Measurements from ENCODE around the gene SYNGR2.

The SYNGR2 gene

DNA sequence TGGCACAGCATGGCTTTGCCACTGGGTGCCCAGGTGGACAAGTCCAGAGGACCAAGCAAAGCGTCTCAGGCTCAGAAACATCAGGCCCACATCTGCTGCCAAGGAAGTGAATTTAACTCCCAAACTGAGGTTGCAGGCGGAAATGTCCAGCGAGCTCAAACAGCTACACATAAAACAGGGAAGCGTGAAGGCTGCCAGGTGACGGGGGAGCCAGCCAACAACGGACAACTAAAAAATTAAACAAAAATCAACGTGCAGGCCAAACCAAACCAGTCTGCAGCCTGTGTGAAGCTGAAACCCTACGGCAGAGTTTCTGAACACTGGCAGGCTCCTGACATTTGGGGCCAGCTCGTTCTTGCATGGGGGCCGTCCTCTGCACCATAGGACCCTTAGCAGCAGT is 16.0 kb downstream of the SYNGR2 start:
- H3K4me1 ChIP-seq (ENCODE audit: control insufficient read depth, insufficient read depth, low read length, poor library complexity, severe bottlenecking): no peaks in the 10 kb centered on the region
- H3K27ac ChIP-seq (ENCODE audit: insufficient read depth, low read length, poor library complexity, severe bottlenecking): no peak overlapping the region
- DNase-seq: no peak
- H3K4me3 ChIP-seq (ENCODE audit: insufficient read depth, low read depth, low read length, poor library complexity, severe bottlenecking): no peak overlapping the region
- H3K9me3 ChIP-seq (ENCODE audit: control insufficient read depth, low read length): no peaks in the 10 kb centered on the region
- no peaks in the 10 kb centered on the region for H3K27me3 ChIP-seq (replicated peaks; ENCODE audit: control insufficient read depth, insufficient read depth, low read length, poor library complexity, severe bottlenecking)
- no peaks in the 10 kb centered on the region for H3K36me3 ChIP-seq (ENCODE audit: control insufficient read depth, insufficient read depth, low read length)

DNA sequence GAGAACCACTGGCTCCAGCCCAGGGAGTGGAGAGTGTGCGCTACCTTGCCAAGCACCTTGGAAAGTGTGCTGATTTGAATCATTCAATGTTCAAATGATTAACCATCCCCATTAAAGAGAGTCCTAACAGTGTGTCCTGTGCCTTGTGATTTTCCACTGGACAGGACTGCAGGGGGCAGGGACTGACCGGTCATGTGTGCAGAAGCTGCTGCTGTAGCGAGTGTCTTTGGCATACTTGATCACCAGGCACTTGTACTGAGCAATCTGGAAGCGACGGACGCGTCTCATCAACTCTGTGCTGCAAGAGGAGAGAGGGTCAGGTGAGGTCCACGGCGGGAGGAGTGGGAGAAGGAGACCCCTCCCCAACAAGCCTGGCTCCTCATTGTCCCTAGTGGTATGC is 16.5 kb downstream of the SYNGR2 start:
- DNase-seq: no peak
- Histone ChIP-seq H3K9me3 (ENCODE audit: control insufficient read depth, low read length) (no peaks in the 10 kb centered on the region), H3K27ac (ENCODE audit: insufficient read depth, low read length, poor library complexity, severe bottlenecking) (no peak overlapping the region), H3K4me3 (ENCODE audit: insufficient read depth, low read depth, low read length, poor library complexity, severe bottlenecking) (no peak overlapping the region), H3K27me3 (replicated peaks; ENCODE audit: control insufficient read depth, insufficient read depth, low read length, poor library complexity, severe bottlenecking) (no peaks in the 10 kb centered on the region), H3K4me1 (ENCODE audit: control insufficient read depth, insufficient read depth, low read length, poor library complexity, severe bottlenecking) (no peaks in the 10 kb centered on the region), H3K36me3 (ENCODE audit: control insufficient read depth, insufficient read depth, low read length) (no peaks in the 10 kb centered on the region)

DNA sequence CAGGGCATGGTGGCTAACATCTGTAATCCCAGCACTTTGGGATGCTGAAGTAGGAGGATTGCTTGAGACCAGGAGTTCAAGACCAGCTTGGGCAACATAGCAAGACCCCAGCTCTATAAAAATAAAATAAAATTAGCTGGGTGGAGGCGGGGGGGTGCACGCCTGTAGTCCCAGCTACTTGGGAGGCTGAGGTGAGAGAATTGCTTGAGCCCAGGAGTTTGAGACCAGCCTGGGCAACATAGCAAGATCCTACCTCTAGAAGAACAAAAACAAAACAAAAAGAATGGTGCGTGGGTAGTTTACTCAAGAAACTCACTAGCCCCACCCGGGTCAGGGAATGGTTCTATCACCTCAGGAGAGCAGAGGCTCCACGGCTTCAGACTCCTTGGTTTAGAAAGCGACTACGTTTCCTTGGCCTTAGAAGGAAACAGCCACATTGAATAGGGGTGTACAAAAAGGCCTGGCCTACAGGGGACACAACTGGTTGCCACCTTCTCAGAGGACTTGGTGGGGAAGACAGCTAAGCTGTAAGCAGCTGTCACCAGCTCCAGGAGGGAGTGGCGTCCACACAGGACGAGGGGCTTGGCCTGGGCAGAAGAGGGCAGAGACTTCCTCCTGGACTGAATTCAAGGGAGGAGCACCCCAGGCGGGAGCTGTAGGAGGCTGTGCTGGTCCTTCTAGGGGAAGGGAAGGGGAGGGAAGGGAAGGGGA is 17.8 kb downstream of the SYNGR2 start:
- H3K36me3 ChIP-seq (ENCODE audit: control insufficient read depth, insufficient read depth, low read length): no peaks in the 10 kb centered on the region
- H3K4me3 ChIP-seq (ENCODE audit: insufficient read depth, low read depth, low read length, poor library complexity, severe bottlenecking): no peak overlapping the region
- no peak for DNase-seq

DNA sequence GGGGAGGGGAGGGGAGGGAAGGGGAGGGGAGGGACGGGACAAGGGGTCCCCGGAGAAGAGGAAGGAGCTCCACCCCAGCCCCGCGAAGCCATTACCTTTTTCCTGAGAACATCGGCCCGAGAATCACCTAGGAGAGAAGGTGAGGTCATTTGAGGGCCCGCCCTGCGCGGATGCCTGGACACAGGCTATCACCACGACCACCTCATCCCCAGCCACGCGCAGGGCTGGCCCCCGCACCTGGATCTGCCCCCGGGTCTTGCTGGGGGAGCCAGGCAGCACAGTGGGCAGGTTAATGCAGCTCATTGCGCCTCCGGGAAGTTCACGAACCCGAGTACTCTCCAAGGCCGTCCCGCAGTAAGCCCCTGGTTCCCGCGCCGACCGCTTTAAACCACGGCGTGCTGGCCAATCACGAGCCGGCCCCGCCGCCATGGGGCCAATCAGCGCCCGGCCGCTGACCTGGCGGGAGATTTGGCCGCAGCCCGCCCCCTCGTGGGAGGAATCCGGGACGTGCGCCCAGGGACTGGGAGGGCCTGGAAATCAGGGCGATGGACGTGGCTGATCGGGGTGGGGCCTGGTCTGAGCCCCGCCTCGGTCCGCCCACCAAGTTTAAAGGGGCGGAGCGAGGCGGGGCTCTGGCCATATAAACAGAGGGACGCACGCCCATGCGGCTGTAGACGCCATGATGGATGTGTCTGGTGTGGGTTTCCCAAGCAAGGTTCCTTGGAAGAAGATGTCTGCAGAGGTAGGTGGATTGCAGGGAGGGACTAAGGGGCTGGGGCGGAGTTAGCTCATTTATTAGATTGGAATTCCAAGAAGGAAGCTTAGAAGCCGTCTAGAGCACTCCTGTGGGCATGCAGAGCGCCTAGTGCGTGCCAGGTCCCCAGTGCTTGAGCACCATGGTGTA is 18.6 kb downstream of the SYNGR2 start, which contains the start of the genes AFMID and TK1:
Gene AFMID, plus strand, starts transcription at position 671 of the 904 bp plus-strand sequence. Its CDS starts 9 bp downstream, at position 680.
Gene TK1, minus strand, starts transcription at position 361 of the 904 bp plus-strand sequence. Its CDS starts 58 bp downstream, at position 303.
- Histone ChIP-seq H3K27me3 (replicated peaks; ENCODE audit: control insufficient read depth, insufficient read depth, low read length, poor library complexity, severe bottlenecking) (no peaks in the 10 kb centered on the region), H3K4me3 (ENCODE audit: insufficient read depth, low read depth, low read length, poor library complexity, severe bottlenecking) (peak within 1 kb of the TSS; percentile 48), H3K9me3 (ENCODE audit: control insufficient read depth, low read length) (no peaks in the 10 kb centered on the region), H3K36me3 (ENCODE audit: control insufficient read depth, insufficient read depth, low read length) (no peaks in the 10 kb centered on the region), H3K27ac (ENCODE audit: insufficient read depth, low read length, poor library complexity, severe bottlenecking) (no peak within 1 kb of the TSS), H3K4me1 (ENCODE audit: control insufficient read depth, insufficient read depth, low read length, poor library complexity, severe bottlenecking) (no peaks in the 10 kb centered on the region)
- peak; percentile 71 to 80 (median 73) for DNase-seq

More for the DNA sequence above, 17.8 kb downstream of the SYNGR2 start:
- Histone ChIP-seq H3K27me3 (replicated peaks; ENCODE audit: control insufficient read depth, insufficient read depth, low read length, poor library complexity, severe bottlenecking) (no peaks in the 10 kb centered on the region), H3K27ac (ENCODE audit: insufficient read depth, low read length, poor library complexity, severe bottlenecking) (no peak overlapping the region), H3K4me1 (ENCODE audit: control insufficient read depth, insufficient read depth, low read length, poor library complexity, severe bottlenecking) (no peaks in the 10 kb centered on the region), H3K9me3 (ENCODE audit: control insufficient read depth, low read length) (no peaks in the 10 kb centered on the region)

DNA sequence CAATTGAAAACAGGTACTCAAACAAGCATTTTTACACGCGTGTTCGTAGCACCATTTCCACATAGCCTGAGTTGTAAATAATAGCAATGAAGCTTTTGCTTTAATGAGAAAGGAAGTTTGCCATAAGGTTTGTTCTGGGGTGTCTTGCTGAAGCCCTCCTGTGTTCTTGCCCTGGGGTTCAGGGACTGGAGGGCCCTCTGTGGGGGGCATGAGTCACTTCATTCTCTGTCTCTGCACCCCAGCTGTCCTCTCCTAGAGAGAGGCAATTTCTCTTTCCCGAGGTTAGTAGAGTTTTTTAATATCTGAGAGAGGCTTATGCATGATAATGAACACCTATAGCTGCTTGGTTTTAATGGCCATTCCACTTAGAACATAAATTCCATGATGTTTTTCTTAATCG is 28.3 kb downstream of the SYNGR2 start:
- no peaks in the 10 kb centered on the region for H3K9me3 ChIP-seq (ENCODE audit: control insufficient read depth, low read length)
- H3K27me3 ChIP-seq (replicated peaks; ENCODE audit: control insufficient read depth, insufficient read depth, low read length, poor library complexity, severe bottlenecking): no peaks in the 10 kb centered on the region
- no peak overlapping the region for H3K4me3 ChIP-seq (ENCODE audit: insufficient read depth, low read depth, low read length, poor library complexity, severe bottlenecking)
- H3K4me1 ChIP-seq (ENCODE audit: control insufficient read depth, insufficient read depth, low read length, poor library complexity, severe bottlenecking): no peaks in the 10 kb centered on the region
- H3K36me3 ChIP-seq (ENCODE audit: control insufficient read depth, insufficient read depth, low read length): no peaks in the 10 kb centered on the region
- H3K27ac ChIP-seq (ENCODE audit: insufficient read depth, low read length, poor library complexity, severe bottlenecking): no peak overlapping the region
- no peak for DNase-seq

DNA sequence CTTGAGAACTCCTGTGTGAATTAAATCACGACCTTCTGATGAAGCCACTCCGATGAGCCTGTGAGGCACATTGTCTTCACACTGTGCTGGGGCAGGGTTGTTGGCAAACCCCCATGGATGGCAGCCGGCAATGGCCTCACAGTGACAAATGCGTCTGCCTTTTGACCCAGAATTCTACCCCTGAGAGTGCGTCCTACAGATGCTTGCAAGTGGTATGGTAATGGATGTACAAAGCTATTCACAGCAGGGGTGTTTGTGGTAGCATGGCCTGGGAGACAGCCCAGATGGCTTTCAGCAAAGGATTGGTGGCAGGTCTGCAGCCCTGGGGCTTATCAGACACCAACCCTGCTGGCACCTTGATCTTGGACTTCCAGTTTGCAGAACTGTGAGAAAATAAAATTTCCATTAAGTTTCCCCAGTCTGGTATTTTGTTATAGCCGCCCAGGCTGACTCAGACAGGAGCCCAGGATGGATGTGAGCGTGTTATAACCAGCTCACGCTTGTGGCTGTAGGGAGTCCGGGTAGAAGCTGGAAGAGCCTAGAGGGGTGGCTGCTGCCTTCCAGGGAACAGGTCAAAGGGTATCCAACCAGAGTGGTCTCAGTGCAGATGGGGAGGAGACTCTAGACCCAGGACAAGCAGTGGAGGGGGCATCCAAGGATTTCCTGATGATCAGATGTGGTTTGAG is 28.9 kb downstream of the SYNGR2 start:
- Histone ChIP-seq H3K9me3 (ENCODE audit: control insufficient read depth, low read length) (no peaks in the 10 kb centered on the region), H3K36me3 (ENCODE audit: control insufficient read depth, insufficient read depth, low read length) (no peaks in the 10 kb centered on the region), H3K27me3 (replicated peaks; ENCODE audit: control insufficient read depth, insufficient read depth, low read length, poor library complexity, severe bottlenecking) (no peaks in the 10 kb centered on the region), H3K4me3 (ENCODE audit: insufficient read depth, low read depth, low read length, poor library complexity, severe bottlenecking) (no peak overlapping the region), H3K27ac (ENCODE audit: insufficient read depth, low read length, poor library complexity, severe bottlenecking) (no peak overlapping the region), H3K4me1 (ENCODE audit: control insufficient read depth, insufficient read depth, low read length, poor library complexity, severe bottlenecking) (no peaks in the 10 kb centered on the region)
- DNase-seq: no peak

DNA sequence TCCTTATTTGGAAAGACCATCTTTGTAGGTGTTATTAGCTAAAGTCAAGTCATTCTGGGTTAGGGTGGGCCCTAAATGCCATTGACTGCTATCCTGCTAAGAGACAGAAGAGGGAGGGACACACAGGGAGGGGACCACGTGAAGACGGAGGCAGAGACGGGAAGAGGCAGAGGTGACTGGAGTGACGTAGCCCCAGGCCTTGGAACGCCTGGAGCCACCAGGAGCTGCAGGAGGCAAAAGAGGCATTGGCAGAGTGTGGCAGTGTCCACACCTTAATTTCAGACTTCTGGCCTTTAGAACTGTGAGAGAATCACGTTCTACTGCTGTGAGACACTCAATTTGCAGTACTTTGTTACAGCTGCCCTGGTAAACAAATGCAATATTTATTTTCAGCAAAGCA is 32.1 kb downstream of the SYNGR2 start:
- H3K36me3 ChIP-seq (ENCODE audit: control insufficient read depth, insufficient read depth, low read length): no peaks in the 10 kb centered on the region
- H3K27ac ChIP-seq (ENCODE audit: insufficient read depth, low read length, poor library complexity, severe bottlenecking): no peak overlapping the region
- H3K27me3 ChIP-seq (replicated peaks; ENCODE audit: control insufficient read depth, insufficient read depth, low read length, poor library complexity, severe bottlenecking): no peaks in the 10 kb centered on the region
- no peak overlapping the region for H3K4me3 ChIP-seq (ENCODE audit: insufficient read depth, low read depth, low read length, poor library complexity, severe bottlenecking)
- no peaks in the 10 kb centered on the region for H3K4me1 ChIP-seq (ENCODE audit: control insufficient read depth, insufficient read depth, low read length, poor library complexity, severe bottlenecking)
- DNase-seq: no peak
- H3K9me3 ChIP-seq (ENCODE audit: control insufficient read depth, low read length): no peaks in the 10 kb centered on the region

DNA sequence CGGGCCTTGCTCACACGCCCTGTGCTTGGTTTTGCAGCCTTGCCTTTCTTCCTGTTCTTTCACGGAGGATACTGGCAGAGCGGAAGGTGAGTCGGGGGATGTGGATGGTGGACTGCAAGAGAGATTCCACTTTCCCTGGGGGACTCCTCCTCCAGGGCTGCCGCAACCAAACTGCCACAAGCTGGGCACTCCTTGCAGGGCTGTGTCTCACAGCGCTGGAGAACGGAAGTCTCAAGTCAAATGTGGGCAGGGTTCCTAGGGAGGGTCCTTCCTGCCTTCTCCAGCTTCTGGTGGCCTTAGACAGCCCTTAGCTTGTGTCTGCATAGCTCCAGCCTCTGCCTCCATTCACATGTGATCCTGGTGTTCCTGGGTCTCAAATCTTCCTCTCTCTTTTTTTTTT is 34.3 kb downstream of the SYNGR2 start:
- no peak for DNase-seq
- Histone ChIP-seq H3K36me3 (ENCODE audit: control insufficient read depth, insufficient read depth, low read length) (no peaks in the 10 kb centered on the region), H3K9me3 (ENCODE audit: control insufficient read depth, low read length) (no peaks in the 10 kb centered on the region), H3K27ac (ENCODE audit: insufficient read depth, low read length, poor library complexity, severe bottlenecking) (no peak overlapping the region), H3K4me3 (ENCODE audit: insufficient read depth, low read depth, low read length, poor library complexity, severe bottlenecking) (no peak overlapping the region), H3K27me3 (replicated peaks; ENCODE audit: control insufficient read depth, insufficient read depth, low read length, poor library complexity, severe bottlenecking) (no peaks in the 10 kb centered on the region), H3K4me1 (ENCODE audit: control insufficient read depth, insufficient read depth, low read length, poor library complexity, severe bottlenecking) (no peaks in the 10 kb centered on the region)

DNA sequence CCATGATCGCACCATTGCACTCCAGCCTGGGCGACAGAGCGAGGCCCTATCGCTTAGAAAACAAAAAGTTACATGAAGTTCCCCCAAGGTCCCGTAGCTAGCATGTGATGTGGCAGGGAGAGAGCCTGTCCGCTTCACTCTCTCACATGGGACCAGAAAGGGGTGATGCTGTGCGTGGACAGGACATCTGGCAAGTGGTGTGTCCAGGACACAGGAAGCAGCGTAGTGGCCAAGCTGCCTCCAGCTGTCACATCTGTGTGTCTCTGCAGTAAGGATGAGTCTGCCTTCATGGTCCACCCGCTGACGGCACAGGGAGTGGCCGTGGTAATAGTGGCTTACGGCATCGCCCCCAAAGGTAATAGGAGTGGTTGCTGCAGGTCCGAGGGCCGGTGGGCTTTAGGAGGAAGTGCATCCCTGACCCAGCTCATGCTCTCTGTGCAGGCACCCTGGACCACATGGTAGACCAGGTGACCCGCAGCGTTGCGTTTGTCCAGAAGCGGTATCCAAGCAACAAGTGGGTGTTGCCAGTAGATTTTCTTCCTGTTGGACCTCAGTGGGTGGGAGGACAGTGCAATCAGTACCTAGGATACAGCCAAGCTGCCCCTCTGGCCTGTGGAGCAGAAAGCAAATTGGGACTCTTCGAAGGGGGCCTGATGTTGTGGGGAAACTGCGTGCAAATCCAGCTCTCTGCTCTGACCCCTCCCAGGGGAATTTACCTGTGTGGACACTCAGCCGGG is 36.2 kb downstream of the SYNGR2 start:
- DNase-seq: no peak
- Histone ChIP-seq H3K27ac (ENCODE audit: insufficient read depth, low read length, poor library complexity, severe bottlenecking) (no peak overlapping the region), H3K9me3 (ENCODE audit: control insufficient read depth, low read length) (no peaks in the 10 kb centered on the region), H3K4me1 (ENCODE audit: control insufficient read depth, insufficient read depth, low read length, poor library complexity, severe bottlenecking) (no peaks in the 10 kb centered on the region), H3K4me3 (ENCODE audit: insufficient read depth, low read depth, low read length, poor library complexity, severe bottlenecking) (no peak overlapping the region), H3K36me3 (ENCODE audit: control insufficient read depth, insufficient read depth, low read length) (no peaks in the 10 kb centered on the region), H3K27me3 (replicated peaks; ENCODE audit: control insufficient read depth, insufficient read depth, low read length, poor library complexity, severe bottlenecking) (no peaks in the 10 kb centered on the region)

All from effector memory CD4-positive, alpha-beta T cell (primary cell).